Naive thymus-derived CD4-positive, alpha-beta T cell (primary cell): ENCODE data around the gene NGF. TPM values are rescaled to one million over a fixed set of nuclear protein-coding genes. Genes with fewer than 3 reads are reported as not detected.

ENCODE experiments used
- ATAC-seq: fragments of 150-1000 bp; cut with Tn5 transposase; 2 replicates; pipeline ENCODE4 v1.10.0; 2021; ENCODE audit warnings: mild to moderate bottlenecking, moderate library complexity
- CTCF ChIA-PET: fragments of 350-600 bp; sonication (Branson Sonifier 250); formaldehyde crosslinking; loops from one replicate; lab custom pipeline; 2021; ENCODE audit warnings: antibody characterized with exemption; lab: Charles Lee
- POLR2A ChIA-PET: fragments of 350-600 bp; sonication (Branson Sonifier 250); formaldehyde crosslinking; loops from one replicate; lab custom pipeline; 2021; ENCODE audit warnings: antibody characterized with exemption, inconsistent platforms; lab: Charles Lee
- DNase-seq, 9 donors: peaks; one replicate each; pipeline versions ENCODE4 v3.0.0 to v3.0.0-alpha.2; 2020 to 2022; ENCODE audit warnings: mixed read lengths in 1 of 9
- H3K27ac ChIP-seq: one replicate; pipeline ENCODE4 v1.7.0; 2013; ENCODE audit warnings: mild to moderate bottlenecking, low read depth, low read length, moderate library complexity
- H3K27me3 ChIP-seq, 2 donors: one replicate each; pipeline ENCODE4 v1.7.0; 2013; ENCODE audit warnings: low read length in 2 of 2, mild to moderate bottlenecking in 2 of 2, moderate library complexity in 2 of 2; ENCODE audit not compliant: control insufficient read depth in 2 of 2, insufficient read depth in 2 of 2
- H3K36me3 ChIP-seq, 3 experiments: 1 replicate in 2 of 3; 2 replicates in 1 of 3; pipeline ENCODE4 v1.7.0; 2013; ENCODE audit warnings: low read length in 3 of 3, mild to moderate bottlenecking in 3 of 3, moderate library complexity in 1 of 3; ENCODE audit not compliant: insufficient read depth in 3 of 3, control insufficient read depth in 2 of 3
- H3K4me1 ChIP-seq, 2 donors: one replicate each; pipeline ENCODE4 v1.7.0; 2013; ENCODE audit warnings: low read length in 2 of 2, mild to moderate bottlenecking in 2 of 2, moderate library complexity in 1 of 2; ENCODE audit not compliant: control insufficient read depth in 2 of 2, insufficient read depth in 2 of 2
- H3K4me3 ChIP-seq: 2 replicates; pipeline ENCODE4 v1.7.0; 2013; ENCODE audit warnings: mild to moderate bottlenecking, low read length
- H3K9me3 ChIP-seq, 3 experiments: 1 replicate in 2 of 3; 2 replicates in 1 of 3; pipeline ENCODE4 v1.7.0; 2013; ENCODE audit warnings: low read length in 3 of 3; ENCODE audit not compliant: control insufficient read depth in 2 of 3
- H3K27ac Mint-ChIP-seq, 9 donors: one replicate each; pipeline ENCODE4 v1.8.0; 2020 to 2022; ENCODE audit warnings: mixed read lengths in 9 of 9, mild to moderate bottlenecking in 8 of 9, moderate library complexity in 5 of 9, inconsistent platforms in 2 of 9
- H3K27me3 Mint-ChIP-seq, 5 donors: one replicate each; pipeline ENCODE4 v1.8.0; 2021 to 2022; ENCODE audit warnings: mixed read lengths in 5 of 5, mild to moderate bottlenecking in 1 of 5
- H3K36me3 Mint-ChIP-seq, 5 donors: one replicate each; pipeline ENCODE4 v1.8.0; 2020 to 2022; ENCODE audit warnings: mixed read lengths in 5 of 5, mild to moderate bottlenecking in 3 of 5, inconsistent platforms in 1 of 5
- H3K4me1 Mint-ChIP-seq, 7 donors: one replicate each; pipeline ENCODE4 v1.8.0; 2020 to 2022; ENCODE audit warnings: mixed read lengths in 7 of 7, mild to moderate bottlenecking in 3 of 7, inconsistent platforms in 1 of 7
- H3K4me3 Mint-ChIP-seq, 10 donors: one replicate each; pipeline ENCODE4 v1.8.0; 2020 to 2022; ENCODE audit warnings: mild to moderate bottlenecking in 10 of 10, mixed read lengths in 10 of 10, moderate library complexity in 6 of 10, inconsistent platforms in 2 of 10
- H3K9me3 Mint-ChIP-seq, 11 donors: one replicate each; pipeline ENCODE4 v1.8.0; 2020 to 2022; ENCODE audit warnings: mixed read lengths in 11 of 11, mild to moderate bottlenecking in 4 of 11, inconsistent platforms in 1 of 11, moderate library complexity in 1 of 11
- intact Hi-C, 2 donors: fragments of 100-400 bp; cut with micrococcal nuclease; formaldehyde crosslinking; loops; one replicate each; pipeline ENCODE4 v1.15.1; 2023
- polyA plus RNA-seq, 2 donors: library from polyadenylated mRNA; unstranded; fragments of 300-500 nt; fragmentation: Illumina TruSeq; gene quantifications; one replicate each; pipeline ENCODE4 v1.2.3, GENCODE V29; 2021
- total RNA-seq, 6 experiments: library from RNA in 5 of 6; stranded (reverse) in 5 of 6; gene quantifications; 1 replicate in 5 of 6; 2 replicates in 1 of 6; pipeline ENCODE4 v1.2.3 and lab custom pipeline; 2021 to 2026

Gene NGF
- total and polyA plus RNA-seq, 7 experiments from 2014 or later = not detected

- Histone ChIP-seq H3K4me1 (no peaks in the 10 kb centered on the region), H3K9me3 (peaks cover 0 to 5% (median 0%) of the 10 kb centered on the region in 3 experiments), H3K36me3 (no peaks in the 10 kb centered on the region), H3K4me3 (no peak overlapping the region), H3K27me3 (no peaks in the 10 kb centered on the region), H3K27ac (no peak overlapping the region)
- no peaks in the 10 kb centered on the region for H3K36me3 Mint-ChIP-seq
- H3K27ac Mint-ChIP-seq = no peak overlapping the region
- POLR2A ChIA-PET = no interaction called here
- CTCF ChIA-PET = no interaction called here
- ATAC-seq (no peak), DNase-seq (no peak)
- no peaks in the 10 kb centered on the region for H3K4me1 Mint-ChIP-seq
- H3K9me3 Mint-ChIP-seq = peaks cover 0 to 9% (median 4%) of the 10 kb centered on the region in 11 donors
- H3K4me3 Mint-ChIP-seq = no peak overlapping the region
- intact Hi-C loops = no loop called here
- H3K27me3 Mint-ChIP-seq = peaks cover 0 to 17% (median 8%) of the 10 kb centered on the region in 5 donors
Measured at GRCh38 chr1:115355069-115355468, 17.0 kb upstream of the NGF start.

- no peaks in the 10 kb centered on the region for H3K27me3 ChIP-seq
- Mint-ChIP-seq H3K27me3 (peaks cover 2 to 20% (median 9%) of the 10 kb centered on the region in 5 donors), H3K4me3 (no peak overlapping the region), H3K27ac (no peak overlapping the region), H3K9me3 (peaks cover 0 to 4% (median 0%) of the 10 kb centered on the region in 11 donors), H3K4me1 (no peaks in the 10 kb centered on the region), H3K36me3 (no peaks in the 10 kb centered on the region)
- H3K27ac ChIP-seq = no peak overlapping the region
- no peaks in the 10 kb centered on the region for H3K9me3 ChIP-seq
- intact Hi-C loops = no loop called here
- CTCF ChIA-PET = no interaction called here
- H3K36me3 ChIP-seq = no peaks in the 10 kb centered on the region
- H3K4me3 ChIP-seq = no peak overlapping the region
- DNase-seq = no peak
- no peaks in the 10 kb centered on the region for H3K4me1 ChIP-seq
- POLR2A ChIA-PET = no interaction called here
- no peak for ATAC-seq
Measured at GRCh38 chr1:115351143-115351542, 13.1 kb upstream of the NGF start.

GRCh38 chr1:115348636-115349035 lies 10.6 kb upstream of the NGF start:
- ChIA-PET POLR2A (no interaction called here), CTCF (no interaction called here)
- no peaks in the 10 kb centered on the region for H3K4me1 Mint-ChIP-seq
- H3K27me3 Mint-ChIP-seq = peaks cover 2 to 20% (median 8%) of the 10 kb centered on the region in 5 donors
- no peak overlapping the region for H3K4me3 Mint-ChIP-seq
- intact Hi-C loops = no loop called here
- Histone ChIP-seq H3K9me3 (no peaks in the 10 kb centered on the region), H3K27ac (no peak overlapping the region), H3K4me3 (no peak overlapping the region), H3K4me1 (no peaks in the 10 kb centered on the region), H3K27me3 (no peaks in the 10 kb centered on the region), H3K36me3 (no peaks in the 10 kb centered on the region)
- H3K27ac Mint-ChIP-seq = no peak overlapping the region
- no peaks in the 10 kb centered on the region for H3K36me3 Mint-ChIP-seq
- DNase-seq (no peak), ATAC-seq (no peak)
- H3K9me3 Mint-ChIP-seq = peaks cover 0 to 4% (median 0%) of the 10 kb centered on the region in 11 donors

- no peaks in the 10 kb centered on the region for H3K4me1 ChIP-seq
- H3K9me3 Mint-ChIP-seq = peaks cover 0 to 4% (median 0%) of the 10 kb centered on the region in 11 donors
- no peak overlapping the region for H3K4me3 Mint-ChIP-seq
- no peaks in the 10 kb centered on the region for H3K27me3 ChIP-seq
- intact Hi-C loops = no loop called here
- ATAC-seq (no peak), DNase-seq (no peak)
- H3K4me1 Mint-ChIP-seq = no peaks in the 10 kb centered on the region
- H3K27ac Mint-ChIP-seq = no peak overlapping the region
- peaks cover 2 to 20% (median 12%) of the 10 kb centered on the region in 5 donors for H3K27me3 Mint-ChIP-seq
- H3K36me3 ChIP-seq = no peaks in the 10 kb centered on the region
- H3K27ac ChIP-seq = no peak overlapping the region
- H3K36me3 Mint-ChIP-seq = no peaks in the 10 kb centered on the region
- POLR2A ChIA-PET = no interaction called here
- CTCF ChIA-PET = no interaction called here
- no peaks in the 10 kb centered on the region for H3K9me3 ChIP-seq
- H3K4me3 ChIP-seq = no peak overlapping the region
Measured at GRCh38 chr1:115347282-115347681, 9.2 kb upstream of the NGF start.

GRCh38 chr1:115343200-115343737 lies 5.2 kb upstream of the NGF start:
- no peak for ATAC-seq
- Mint-ChIP-seq H3K36me3 (no peaks in the 10 kb centered on the region), H3K27me3 (peaks cover 15 to 44% (median 36%) of the 10 kb centered on the region in 5 donors), H3K9me3 (peaks cover 0 to 2% (median 0%) of the 10 kb centered on the region in 11 donors), H3K4me3 (no peak overlapping the region), H3K4me1 (no peaks in the 10 kb centered on the region), H3K27ac (no peak overlapping the region)
- no peak for DNase-seq
- intact Hi-C loops = no loop called here
- POLR2A ChIA-PET = no interaction called here
- H3K4me3 ChIP-seq = no peak overlapping the region
- CTCF ChIA-PET = no interaction called here
- H3K36me3 ChIP-seq = no peaks in the 10 kb centered on the region
- no peaks in the 10 kb centered on the region for H3K4me1 ChIP-seq
- H3K27me3 ChIP-seq = no peaks in the 10 kb centered on the region
- H3K9me3 ChIP-seq = no peaks in the 10 kb centered on the region
- H3K27ac ChIP-seq = no peak overlapping the region

- ChIA-PET CTCF (no interaction called here), POLR2A (no interaction called here)
- intact Hi-C loops = no loop called here
- no peak for ATAC-seq
- no peaks in the 10 kb centered on the region for H3K36me3 ChIP-seq
- no peak overlapping the region for H3K4me3 ChIP-seq
- H3K4me3 Mint-ChIP-seq = no peak overlapping the region
- H3K27me3 Mint-ChIP-seq = peaks cover 22 to 51% (median 36%) of the 10 kb centered on the region in 5 donors
- peaks cover 0 to 2% (median 0%) of the 10 kb centered on the region in 7 donors for H3K4me1 Mint-ChIP-seq
- H3K27ac Mint-ChIP-seq = no peak overlapping the region
- no peaks in the 10 kb centered on the region for H3K27me3 ChIP-seq
- no peak for DNase-seq
- H3K36me3 Mint-ChIP-seq = no peaks in the 10 kb centered on the region
- H3K9me3 ChIP-seq = no peaks in the 10 kb centered on the region
- peaks cover 0 to 2% (median 0%) of the 10 kb centered on the region in 11 donors for H3K9me3 Mint-ChIP-seq
- no peak overlapping the region for H3K27ac ChIP-seq
- H3K4me1 ChIP-seq = no peaks in the 10 kb centered on the region
Measured at GRCh38 chr1:115341948-115342347, 3.9 kb upstream of the NGF start.

GRCh38 chr1:115340879-115341278 lies 2.8 kb upstream of the NGF start:
- Mint-ChIP-seq H3K27me3 (peaks cover 30 to 60% (median 46%) of the 10 kb centered on the region in 5 donors), H3K9me3 (peaks cover 0 to 2% (median 0%) of the 10 kb centered on the region in 11 donors), H3K4me3 (no peak overlapping the region), H3K4me1 (peaks cover 0 to 2% (median 0%) of the 10 kb centered on the region in 7 donors), H3K36me3 (no peaks in the 10 kb centered on the region), H3K27ac (no peak overlapping the region)
- ATAC-seq (no peak), DNase-seq (no peak)
- Histone ChIP-seq H3K4me3 (no peak overlapping the region), H3K36me3 (no peaks in the 10 kb centered on the region), H3K9me3 (no peaks in the 10 kb centered on the region), H3K4me1 (no peaks in the 10 kb centered on the region), H3K27me3 (peaks cover 0 to 4% of the 10 kb centered on the region in 2 donors), H3K27ac (no peak overlapping the region)
- ChIA-PET CTCF (no interaction called here), POLR2A (no interaction called here)
- intact Hi-C loops = no loop called here
